ENCODE data around the gene LMF1.

DNA sequence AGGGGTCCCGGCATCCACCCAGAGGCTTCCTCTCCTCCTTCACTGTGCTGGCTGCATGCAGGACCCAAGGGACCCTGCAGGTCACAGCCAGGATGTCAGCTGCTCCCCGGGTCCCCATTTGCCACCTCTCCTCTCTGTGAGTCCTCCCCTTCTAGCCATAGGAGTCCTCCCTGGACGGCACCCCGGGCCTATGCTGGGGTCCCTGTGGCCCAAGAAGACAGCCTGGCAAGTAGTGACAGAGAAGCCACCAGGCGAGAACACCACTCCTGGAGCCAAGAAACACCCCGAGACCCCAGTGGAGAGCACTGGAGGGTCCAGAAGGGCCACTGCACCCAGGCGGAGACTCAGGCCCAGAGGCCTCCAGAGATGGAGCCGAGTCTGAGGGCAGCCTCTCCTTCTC, 44.1 kb downstream of the LMF1 start:
- TF ChIP-seq POLR2AphosphoS5 (IDR thresholded peaks at IDR 0.05; ENCODE audit: low read depth, low read length) (no peak), POLR2A (IDR thresholded peaks at IDR 0.05; ENCODE audit: low read depth, low read length) (no peak)

Data from GM12891 (cell line).